Central memory CD4-positive, alpha-beta T cell (primary cell): Measurements from ENCODE around the gene MCFD2.
"Not testable (repeated sequence)": the region's sequence is repeated elsewhere in the genome, so short reads cannot be mapped to it uniquely, and the experiment has no call there.

Experiments used
- DNase-seq: peaks from one replicate; pipeline ENCODE4 v3.0.0; 2022

The MCFD2 gene

DNA sequence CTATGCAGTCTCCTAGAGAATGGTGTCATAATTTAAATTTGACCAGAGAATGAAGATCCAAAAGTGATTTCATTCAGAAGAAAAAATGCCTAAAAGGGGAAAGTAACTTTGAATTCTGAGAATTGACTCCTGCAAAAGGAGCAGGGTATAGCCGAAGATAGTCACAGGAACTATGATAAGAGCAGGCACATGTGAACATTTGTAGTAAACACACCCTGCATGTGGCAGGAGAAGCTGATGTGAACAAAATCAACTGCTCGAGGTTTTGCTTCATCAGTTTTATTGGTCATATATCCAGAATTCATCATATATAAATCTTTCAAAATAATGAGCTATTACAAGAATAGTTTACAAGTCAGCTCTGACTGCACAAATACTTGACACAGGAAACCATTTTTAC, 14.0 kb downstream of the MCFD2 start:
- DNase-seq = no peak

DNA sequence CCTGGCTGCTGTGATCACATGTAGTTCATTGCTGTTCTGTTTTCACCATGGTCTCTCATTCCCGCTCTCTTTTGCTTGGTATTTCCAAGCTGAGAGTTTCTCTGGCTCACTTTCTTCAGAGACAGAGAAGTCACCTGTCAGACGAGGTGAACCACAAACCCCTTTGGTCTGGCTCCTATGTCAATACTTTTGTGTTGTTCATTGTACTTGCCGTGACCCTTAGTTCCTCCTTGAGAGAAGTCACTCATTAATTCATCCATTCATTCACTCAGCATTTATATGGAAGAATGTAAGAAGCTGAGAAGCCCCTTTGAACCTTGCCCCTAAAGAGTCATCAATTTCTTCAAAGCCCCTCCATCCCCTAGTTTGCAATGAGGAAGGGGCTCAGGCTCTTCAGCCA, 15.2 kb downstream of the MCFD2 start:
- no peak for DNase-seq

DNA sequence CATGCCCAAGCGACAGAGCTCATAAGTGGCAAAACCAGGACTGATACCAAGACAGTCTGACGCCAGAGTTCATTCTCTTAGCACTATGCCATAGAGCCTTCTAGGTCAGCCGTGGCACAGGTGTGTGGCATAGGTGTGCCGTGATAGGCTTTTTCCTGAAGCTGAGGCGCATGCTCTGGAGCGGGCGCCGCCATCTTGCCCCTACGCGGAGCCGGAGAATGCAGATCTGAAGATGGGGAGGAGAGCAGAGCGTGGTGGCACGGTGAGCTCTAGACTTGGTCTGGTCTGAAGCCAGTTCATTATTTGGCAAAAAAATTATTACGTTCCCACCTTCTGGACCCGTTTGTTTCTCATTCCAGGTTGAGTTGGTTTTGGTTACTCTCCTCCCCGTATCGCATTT, 16.6 kb downstream of the MCFD2 start:
- DNase-seq = no peak

DNA sequence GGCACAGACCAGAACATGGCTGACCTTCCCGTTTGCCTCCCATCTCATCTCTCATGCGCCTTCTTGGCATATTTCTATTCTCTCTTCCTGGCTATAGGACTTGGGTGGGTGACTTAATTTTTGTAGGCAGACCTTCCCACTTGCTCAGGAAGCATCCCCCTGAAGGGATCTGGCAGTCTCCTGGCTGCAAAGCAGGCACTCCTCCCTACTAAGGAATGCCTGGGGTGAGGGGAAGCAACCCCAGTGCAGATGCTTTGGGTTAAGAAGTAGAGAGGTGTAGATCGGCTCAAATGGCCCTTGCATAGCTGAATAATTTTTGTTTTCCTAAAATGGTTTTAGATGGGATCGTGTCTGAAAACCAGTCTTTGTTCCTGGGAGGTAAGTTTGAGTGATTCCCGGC, 17.6 kb downstream of the MCFD2 start:
- DNase-seq = no peak

DNA sequence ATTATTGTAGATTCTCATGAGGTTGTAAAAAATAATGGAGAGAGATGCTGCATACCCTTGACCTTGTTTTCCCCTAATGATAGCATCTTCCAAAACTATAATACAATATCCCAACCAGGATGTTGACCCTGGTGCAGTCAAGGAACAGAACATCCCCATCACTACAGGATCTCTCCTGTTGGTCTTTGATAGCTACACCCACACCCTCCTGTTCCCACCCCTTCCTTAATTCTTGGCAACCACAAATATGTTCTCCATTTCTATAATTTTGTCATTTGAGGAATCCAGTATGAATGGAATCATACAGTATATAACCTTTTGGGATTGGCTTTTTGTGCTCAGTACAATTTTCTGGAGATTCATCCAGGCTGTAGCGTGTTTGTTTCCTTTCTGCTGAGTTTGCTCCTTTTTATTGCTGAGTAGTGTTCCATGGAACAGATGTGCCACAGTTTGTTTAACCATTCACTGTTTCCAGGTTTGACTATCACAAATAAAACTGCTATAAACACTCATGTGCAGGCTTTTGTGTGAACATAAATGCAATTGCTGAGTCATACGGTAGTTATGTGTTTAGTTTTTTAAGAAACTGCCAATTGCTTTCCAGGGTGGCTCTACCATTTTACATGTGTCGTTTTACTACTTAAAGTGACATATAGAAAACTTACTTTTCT, 22.2 kb downstream of the MCFD2 start:
- no peak for DNase-seq

DNA sequence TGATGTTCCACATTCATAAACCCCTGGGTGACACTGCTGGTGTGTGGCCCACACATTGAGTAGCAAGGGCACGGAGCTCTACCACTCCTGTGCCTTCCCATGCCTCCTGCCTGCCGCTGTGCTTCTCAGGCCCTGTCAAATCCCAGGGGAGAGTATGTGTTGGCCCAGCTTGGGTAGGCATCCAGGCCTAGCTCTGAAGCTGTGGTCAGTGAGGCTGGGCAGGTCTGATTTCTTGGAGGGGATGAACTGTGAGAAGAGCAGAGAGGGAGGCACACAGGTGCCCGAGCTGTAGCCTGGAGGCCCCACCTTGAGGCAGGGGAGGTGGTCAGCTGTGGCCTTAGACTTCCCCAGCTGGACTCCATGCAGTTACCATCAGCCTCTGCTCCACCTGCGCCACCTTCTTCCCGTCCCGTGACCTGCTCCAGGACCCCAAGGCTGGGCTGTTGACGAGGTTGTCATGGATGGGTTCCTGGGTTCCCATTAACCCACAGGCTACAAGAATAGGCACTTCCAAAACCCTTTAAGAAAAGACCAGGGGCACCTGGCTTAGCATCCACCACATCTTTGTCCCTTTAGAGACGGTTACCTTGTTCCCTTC, 23.6 kb downstream of the MCFD2 start:
- DNase-seq = no peak

DNA sequence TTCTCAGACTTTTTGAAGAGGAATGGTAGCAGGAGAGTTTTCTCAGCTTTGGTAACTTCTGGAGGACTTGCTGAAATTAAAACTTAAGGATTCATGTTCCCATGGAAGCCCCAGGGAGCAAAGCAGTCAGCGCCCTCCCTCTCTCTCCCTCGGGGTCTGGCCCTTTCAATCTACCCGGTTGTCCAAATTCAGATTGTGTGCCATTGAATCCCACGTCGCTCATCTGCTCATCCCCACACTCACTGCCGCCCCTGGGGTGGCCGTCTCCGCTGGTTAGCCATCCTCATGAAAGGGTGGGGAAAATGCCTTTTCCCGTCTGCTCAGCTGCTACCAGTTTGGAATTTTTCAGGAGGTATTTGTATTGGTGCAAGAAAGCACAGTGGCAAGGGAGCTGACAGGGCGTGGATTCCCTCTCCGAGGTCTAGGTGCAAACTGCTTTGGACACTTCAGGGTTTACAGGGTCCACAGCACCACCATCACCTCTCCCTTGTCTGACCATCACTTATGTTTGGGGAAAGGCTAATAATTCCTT, 27.1 kb downstream of the MCFD2 start:
- no peak for DNase-seq

DNA sequence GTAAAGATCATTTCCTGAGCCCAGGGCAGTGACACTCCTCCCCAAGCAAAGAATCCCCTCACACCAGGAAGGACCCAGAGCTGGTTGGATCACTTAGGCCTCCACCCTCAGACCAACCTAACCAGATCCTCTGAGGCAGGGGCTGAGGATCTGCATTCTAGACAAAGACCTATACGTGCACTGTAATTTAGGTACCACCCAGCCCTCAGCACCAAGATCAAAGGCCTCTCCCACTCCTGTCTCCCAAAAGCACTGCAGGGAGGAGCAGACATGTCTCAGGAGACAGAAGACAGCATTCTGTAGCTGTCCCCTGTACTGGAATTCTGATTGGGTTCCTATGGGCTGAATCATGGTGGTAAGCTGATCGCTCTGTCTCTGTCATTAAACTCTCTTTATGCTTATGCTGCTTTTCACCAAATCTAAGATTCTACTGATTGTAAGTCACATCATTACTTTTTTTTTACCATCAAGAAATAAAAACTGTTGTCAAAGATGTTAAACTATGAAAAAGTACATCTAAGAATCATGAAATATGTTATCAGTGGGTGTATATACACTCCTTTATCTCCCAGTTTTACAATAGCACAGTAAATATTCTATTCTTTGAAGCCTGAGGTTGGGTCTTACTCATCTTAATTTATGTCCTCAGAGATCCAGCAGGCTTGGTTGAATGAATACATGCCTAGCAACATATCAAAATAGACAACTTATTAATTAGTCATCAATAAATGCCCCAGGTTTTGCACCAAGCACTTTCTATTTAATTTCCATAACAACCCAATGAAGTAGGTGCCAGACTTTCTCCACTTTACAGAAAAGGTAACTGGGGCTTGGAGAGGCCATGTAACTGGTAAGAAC, 28.3 kb downstream of the MCFD2 start:
- DNase-seq = no peak

DNA sequence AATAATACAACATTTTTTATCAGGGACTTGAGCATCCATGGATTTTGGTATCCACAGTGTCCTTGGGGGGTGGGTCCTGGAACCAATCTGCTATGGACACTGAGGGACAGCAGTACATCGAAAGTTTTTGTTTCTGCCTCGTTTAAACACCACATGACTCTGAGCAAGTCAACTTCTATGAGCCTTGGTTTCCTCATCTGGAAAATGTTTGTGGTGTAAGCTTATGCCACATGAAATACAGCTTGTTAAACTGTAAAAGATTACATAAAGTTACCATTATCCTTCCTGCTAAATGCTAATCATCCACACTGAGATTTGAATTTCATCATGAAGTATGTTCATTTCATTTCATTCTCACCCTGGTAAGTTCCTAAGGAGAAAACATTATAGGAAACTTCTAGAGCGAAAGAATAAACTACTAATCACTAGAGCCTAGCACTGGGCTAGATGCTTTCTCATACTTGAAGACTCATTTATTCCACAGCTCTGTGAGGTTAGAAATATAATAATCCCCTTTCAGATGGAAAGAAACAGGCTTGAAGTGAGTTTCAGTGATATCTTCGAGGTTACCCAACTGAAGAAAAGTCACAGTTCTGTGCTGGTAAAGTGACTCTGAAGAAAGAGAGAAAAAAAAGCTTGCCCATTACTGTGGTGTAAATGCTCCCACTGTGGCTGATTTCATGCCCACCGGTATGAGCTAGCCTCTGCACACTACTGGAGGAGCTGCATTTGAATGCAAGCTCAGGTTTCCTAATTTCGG, 29.2 kb downstream of the MCFD2 start:
- DNase-seq = no peak

DNA sequence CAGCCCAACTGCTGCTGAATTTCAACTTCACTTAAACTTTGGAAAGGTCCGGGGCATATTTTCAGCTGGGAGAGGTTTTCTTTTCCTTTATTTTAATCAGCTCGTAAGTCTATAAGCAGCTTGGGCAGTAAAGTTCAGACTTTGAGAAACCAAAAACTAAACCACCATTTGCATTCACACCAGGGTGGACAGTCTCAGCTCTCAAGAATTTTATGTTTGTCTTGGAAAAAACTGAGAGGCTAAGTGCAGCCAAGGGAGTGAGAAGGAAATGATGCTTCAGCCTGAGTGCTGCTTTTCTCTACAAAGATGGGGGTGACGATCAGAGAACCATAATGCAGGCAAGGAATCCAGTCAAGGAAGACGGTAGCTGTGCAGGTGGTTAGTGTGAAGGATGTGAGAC, 30.2 kb downstream of the MCFD2 start:
- no peak for DNase-seq

DNA sequence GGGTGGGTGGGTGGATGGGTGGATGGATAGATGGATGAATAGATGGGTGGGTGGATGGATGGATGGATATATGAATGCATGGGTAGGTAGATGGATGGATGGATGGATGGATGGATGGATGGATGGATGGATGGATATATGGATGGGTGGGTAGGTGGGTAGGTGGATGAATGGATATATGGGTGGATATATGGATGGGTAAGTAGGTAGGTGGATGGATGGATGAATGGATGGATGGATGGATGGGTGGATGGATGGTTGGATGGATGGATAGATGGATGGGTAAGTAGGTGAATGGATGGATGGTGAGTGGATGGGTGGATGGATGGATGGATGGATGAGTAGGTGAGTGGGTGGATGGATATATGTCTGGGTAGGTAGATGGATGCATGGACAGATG, 36.1 kb downstream of the MCFD2 start:
- DNase-seq = no peak

DNA sequence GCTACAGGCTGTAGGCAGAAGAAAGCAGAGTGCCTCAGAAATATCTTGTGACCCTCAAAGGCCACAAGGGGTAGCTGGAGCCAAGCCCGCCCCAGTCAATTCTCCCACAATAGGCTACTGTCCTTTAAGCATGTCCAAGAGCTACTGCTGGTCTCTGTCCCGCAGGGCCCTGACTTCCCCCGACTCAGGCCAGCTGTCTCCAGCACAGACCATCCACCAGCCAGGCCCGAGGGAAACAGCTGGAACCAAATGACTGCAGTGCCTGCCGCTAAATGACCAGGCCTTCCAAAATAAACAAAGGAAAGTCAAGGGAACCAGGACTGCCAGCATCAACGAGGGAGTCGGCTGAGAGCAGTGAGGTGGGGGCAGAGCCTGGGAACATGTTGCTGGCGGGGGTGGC, 36.7 kb downstream of the MCFD2 start:
- no peak for DNase-seq

DNA sequence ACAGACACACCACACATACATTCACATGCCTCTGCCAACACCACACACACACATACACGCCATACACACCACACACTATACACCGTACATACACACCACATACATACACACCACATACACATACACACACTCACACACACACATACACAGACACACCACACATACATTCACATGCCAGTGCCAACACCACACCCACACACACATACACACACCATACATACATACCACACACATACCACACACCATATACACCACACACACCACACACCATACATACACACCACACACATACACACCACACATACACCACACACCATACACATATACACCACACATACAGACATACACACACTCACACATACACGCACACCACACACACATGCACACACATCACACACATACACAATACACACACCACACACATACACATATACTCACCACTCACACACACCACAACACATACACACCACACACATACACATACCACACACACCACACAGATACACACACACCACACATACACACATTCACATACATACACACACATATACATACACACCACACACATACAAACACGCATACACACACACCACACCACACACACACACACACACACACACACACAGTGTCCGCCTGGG, 37.2 kb downstream of the MCFD2 start:
- no peak for DNase-seq

DNA sequence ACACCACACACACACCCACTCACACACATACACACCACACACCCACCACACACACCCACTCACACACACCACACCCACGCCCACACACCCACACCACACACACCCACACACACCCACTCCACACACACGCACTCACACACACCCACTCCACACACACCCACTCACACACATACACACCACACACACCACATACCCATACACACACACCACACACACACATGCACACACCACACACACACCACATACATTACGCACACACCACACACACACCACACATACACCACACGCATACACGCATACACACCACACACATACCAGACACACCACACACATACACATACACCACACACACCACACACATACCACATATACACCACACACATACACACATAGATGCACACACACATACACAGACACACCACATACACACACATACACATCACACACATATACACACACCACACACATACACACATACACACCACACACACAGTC, 37.9 kb downstream of the MCFD2 start:
- no peak for DNase-seq

DNA sequence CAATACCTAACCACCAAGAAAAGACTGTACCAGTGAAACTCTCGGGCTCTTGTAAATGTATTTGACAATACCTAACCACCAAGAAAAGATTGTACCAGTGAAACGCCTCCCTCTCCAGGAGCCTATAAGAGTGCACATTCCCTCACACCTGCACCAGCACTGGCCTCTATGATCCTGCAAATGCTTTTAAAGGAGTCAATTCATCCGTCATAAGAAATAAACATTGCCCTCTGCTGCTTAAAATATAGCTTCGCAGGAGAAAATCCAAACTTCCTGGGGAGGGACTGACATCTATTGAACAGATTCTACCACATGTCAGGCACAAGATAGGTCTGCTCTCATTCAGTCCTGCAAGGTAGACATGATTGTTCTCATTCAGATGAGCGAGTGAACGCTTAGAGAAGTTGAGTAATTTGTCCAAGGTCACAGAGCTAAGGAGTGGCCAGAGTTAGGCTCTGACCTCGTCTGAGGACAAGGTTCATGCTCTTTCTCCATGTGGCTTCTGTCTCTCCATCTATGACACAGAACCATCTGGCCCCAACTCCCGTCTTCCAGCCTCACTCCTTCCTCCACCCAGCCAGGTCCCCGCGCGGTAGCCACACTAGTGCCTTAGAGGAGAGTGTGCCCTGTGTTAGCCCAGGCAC, 38.7 kb downstream of the MCFD2 start:
- no peak for DNase-seq

DNA sequence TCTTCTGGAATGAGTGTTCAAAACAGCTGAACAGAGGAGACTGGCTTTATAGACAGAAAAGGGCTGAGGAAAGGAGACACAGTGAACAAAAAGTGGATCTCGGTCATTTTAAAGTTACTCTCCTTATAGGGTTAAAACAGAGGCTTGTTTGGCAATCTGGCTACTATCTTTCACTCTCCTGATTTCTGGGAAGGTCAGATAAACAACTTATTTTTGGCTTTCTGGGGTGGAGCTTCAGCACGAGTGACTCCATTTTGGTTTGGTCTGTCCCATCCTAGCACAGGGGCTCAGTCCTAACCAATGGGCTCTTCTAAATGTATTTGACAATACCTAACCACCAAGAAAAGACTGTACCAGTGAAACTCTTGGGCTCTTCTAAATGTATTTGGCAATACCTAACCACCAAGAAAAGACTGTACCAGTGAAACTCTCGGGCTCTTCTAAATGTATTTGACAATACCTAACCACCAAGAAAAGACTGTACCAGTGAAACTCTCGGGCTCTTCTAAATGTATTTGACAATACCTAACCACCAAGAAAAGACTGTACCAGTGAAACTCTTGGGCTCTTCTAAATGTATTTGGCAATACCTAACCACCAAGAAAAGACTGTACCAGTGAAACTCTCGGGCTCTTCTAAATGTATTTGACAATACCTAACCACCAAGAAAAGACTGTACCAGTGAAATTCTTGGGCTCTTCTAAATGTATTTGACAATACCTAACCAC, 39.5 kb downstream of the MCFD2 start:
- not testable (repeated sequence) for DNase-seq

DNA sequence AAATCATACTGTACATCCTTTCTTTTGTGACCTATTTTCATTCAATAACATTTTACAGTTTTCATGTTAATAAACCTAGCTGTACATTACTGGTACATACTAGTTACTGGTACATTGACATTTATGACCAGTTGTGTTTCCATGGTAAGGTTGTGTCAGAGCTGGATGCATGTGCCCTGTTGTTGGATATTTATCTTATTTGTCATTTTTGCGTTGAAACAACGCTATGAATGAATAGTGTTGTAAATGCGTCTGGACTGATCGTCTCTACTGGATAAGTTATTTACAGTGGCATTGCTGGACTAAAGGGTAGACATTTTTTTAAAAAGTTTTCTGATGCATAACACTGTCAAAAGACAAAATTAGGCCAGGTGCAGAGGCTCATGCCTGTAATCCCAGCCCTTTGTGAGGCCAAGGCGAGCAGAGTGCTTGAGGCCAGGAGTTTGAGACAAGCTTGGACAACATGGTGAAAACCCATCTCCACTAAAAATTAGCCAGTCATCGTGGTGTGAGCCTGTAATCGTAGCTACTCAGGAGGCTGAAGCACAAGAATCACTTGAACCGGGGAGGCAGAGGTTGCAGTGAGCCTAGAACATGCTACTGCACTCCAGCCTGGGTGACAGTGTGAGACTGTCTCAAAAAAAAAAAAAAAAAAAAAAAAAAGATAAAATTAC, 40.2 kb downstream of the MCFD2 start:
- no peak for DNase-seq

DNA sequence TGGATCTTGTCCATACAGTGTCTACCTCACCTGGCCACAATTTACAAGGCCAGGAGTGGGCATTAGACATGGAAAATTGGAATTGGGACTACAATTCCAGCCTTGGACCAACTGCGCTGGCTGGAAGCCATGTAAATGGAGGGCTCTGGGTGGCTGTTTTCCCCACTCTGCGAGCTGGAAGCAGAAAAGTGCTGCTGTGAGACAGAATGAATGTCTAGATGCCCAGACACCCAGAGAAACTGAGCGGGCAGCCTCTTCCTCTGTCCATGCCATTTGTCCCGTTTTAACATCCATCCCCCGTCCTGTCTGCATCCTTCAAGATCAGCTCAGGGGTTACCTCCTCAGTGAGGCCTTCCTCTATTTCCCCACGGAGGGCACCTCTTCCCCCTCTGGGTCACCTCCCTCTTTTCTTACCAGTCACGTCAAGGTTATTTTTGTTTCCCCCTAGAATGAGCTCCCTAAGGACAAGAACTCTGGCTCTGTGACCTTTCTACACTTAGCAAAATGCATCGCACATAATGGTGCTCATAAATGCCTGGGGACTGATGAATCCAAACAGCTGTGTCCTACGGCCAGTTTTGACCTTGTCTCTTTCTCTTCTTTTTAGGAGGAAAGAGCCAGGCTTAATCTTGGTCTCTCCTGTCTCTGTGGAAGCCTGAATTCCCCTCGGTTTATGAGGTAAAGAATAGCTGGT, 41.2 kb downstream of the MCFD2 start:
- DNase-seq = no peak

DNA sequence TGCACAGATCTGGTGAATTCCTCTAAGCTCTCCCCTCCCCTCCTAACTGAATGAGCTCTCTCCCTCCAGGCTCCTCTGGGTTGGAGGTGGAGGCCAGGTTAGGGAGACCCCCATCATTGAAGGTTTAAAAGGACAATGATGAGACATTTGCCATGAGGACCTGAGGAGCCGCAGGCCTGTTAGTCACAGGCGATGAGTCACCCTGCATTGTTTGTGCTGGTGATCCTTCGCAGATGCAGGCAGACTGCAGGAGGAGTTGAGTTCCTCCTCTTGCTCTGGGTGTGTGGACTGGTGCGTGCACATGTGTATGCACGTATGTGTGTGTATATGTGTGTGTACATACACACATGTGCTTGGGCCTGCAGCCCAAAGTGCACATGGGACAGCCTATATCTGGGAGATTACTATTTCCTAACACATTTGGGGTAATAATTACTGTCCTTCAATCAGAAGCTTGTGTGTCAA, 42.0 kb downstream of the MCFD2 start:
- DNase-seq = no peak
